Body of pancreas (tissue), 4 donors: ENCODE data around the gene EZH2.

Source experiments
- POLR2A ChIP-seq, 3 donors: fragments of 450-650 bp; IDR thresholded peaks; one replicate each; pipeline ENCODE4 v1.6.1; 2016; ENCODE audit warnings: antibody characterized with exemption in 3 of 3, mild to moderate bottlenecking in 2 of 3
- TF ChIP-seq, protein P1 (sequence below), 7 experiments: fragments of 450-650 bp in 4 of 7; fragments of 200-600 bp in 3 of 7; sonication (generic) in 3 of 7; IDR thresholded peaks; one replicate each; pipeline ENCODE4 v1.5.1; 2016 to 2019; ENCODE audit warnings: antibody characterized with exemption in 7 of 7

DNA sequence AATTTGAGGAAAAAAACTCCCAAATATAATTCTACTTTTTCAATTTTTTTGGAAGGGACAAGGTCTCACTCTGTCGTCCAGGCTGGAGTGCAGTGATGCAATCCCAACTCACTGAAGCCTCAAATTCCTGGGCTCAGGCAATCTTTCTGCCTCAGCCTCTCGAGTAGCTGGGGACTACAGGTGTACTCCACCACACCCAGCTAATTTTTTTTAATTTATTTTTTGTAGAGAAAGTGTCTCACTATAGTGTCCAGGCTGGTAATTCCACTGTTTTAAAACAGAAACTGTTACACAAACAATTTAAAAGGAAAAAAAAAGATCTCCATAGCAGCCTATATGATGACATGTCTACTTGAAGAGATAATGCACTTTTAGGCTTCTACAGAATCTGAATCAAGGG lies 25.6 kb downstream of the EZH2 start:
- TF ChIP-seq, protein P1, sequence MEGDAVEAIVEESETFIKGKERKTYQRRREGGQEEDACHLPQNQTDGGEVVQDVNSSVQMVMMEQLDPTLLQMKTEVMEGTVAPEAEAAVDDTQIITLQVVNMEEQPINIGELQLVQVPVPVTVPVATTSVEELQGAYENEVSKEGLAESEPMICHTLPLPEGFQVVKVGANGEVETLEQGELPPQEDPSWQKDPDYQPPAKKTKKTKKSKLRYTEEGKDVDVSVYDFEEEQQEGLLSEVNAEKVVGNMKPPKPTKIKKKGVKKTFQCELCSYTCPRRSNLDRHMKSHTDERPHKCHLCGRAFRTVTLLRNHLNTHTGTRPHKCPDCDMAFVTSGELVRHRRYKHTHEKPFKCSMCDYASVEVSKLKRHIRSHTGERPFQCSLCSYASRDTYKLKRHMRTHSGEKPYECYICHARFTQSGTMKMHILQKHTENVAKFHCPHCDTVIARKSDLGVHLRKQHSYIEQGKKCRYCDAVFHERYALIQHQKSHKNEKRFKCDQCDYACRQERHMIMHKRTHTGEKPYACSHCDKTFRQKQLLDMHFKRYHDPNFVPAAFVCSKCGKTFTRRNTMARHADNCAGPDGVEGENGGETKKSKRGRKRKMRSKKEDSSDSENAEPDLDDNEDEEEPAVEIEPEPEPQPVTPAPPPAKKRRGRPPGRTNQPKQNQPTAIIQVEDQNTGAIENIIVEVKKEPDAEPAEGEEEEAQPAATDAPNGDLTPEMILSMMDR (IDR thresholded peaks at IDR 0.05), result no peak
- TF ChIP-seq POLR2A (IDR thresholded peaks at IDR 0.05), result no peak
